Gastroesophageal sphincter (tissue), 3 donors: ENCODE measurements around the gene PLEKHO2.

Source experiments
- POLR2A ChIP-seq, 2 donors: fragments of 450-650 bp; IDR thresholded peaks; one replicate each; pipeline ENCODE4 v1.6.1; 2017; ENCODE audit warnings: antibody characterized with exemption in 2 of 2, mild to moderate bottlenecking in 2 of 2, moderate library complexity in 1 of 2
- TF ChIP-seq, protein P1 (sequence below), 4 experiments: fragments of 200-600 bp in 2 of 4; fragments of 450-650 bp in 2 of 4; sonication (generic) in 1 of 4; IDR thresholded peaks; one replicate each; pipeline ENCODE4 v1.5.1; 2017 to 2019; ENCODE audit warnings: antibody characterized with exemption in 4 of 4, mild to moderate bottlenecking in 2 of 4, moderate library complexity in 2 of 4

DNA sequence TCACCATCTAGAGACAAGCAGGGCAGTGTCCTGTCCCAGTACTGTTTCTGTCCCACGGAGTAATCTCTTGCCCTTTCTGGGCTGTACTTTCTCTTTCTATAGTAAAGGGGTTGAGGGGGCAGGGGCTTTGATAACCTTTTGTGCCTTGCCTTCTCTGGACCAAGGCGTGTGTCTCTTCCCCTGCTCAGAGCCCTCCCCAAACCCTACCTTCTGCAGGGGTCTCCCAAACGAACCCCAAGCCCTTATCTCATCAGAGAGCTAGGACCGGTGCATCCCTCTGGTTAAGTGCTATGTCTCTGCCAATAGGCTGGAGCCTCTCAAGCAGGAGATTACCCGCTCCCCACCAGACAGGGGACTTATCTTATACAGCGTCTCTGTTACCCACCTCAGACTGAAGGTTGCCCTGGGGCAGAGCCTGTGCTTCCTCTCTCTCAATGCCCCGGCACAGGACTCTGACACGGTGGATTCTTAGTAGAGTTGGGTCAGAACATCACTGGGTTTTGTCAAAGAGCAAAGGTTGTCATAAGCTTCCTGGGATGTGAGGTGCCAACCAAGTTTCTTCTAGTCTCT, 2.9 kb downstream of the PLEKHO2 start:
- no peak for TF ChIP-seq POLR2A (IDR thresholded peaks at IDR 0.05)
- TF ChIP-seq, protein P1, sequence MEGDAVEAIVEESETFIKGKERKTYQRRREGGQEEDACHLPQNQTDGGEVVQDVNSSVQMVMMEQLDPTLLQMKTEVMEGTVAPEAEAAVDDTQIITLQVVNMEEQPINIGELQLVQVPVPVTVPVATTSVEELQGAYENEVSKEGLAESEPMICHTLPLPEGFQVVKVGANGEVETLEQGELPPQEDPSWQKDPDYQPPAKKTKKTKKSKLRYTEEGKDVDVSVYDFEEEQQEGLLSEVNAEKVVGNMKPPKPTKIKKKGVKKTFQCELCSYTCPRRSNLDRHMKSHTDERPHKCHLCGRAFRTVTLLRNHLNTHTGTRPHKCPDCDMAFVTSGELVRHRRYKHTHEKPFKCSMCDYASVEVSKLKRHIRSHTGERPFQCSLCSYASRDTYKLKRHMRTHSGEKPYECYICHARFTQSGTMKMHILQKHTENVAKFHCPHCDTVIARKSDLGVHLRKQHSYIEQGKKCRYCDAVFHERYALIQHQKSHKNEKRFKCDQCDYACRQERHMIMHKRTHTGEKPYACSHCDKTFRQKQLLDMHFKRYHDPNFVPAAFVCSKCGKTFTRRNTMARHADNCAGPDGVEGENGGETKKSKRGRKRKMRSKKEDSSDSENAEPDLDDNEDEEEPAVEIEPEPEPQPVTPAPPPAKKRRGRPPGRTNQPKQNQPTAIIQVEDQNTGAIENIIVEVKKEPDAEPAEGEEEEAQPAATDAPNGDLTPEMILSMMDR (IDR thresholded peaks at IDR 0.05): no peak
